ENCODE measurements around the gene VSIG4.

- TF ChIP-seq CTCF (IDR thresholded peaks at IDR 0.05; ENCODE audit: insufficient read depth, low read length) (no peak), POLR2AphosphoS5 (IDR thresholded peaks at IDR 0.05; ENCODE audit: low read depth) (no peak)
Measured at GRCh38 chrX:66014556-66014955, 25.3 kb downstream of the VSIG4 start.
